Loucy (cell line): ENCODE data around the gene PSEN1.

Source experiments
- CTCF ChIP-seq: fragments of 200-600 bp; sonication (generic); conservative IDR thresholded peaks from 2 replicates; pipeline ENCODE4 v1.5.1; 2014; ENCODE audit warnings: mild to moderate bottlenecking, antibody characterized with exemption, low read length
- EZH2phosphoT487 ChIP-seq: fragments of 200-600 bp; IDR thresholded peaks from 2 replicates; pipeline ENCODE4 v1.6.1; 2018; ENCODE audit warnings: antibody characterized with exemption, mild to moderate bottlenecking, moderate library complexity, borderline replicate concordance

GRCh38 chr14:73262427-73263183, 126.3 kb downstream of the PSEN1 start:
- TF ChIP-seq CTCF (no peak), EZH2phosphoT487 (no peak)
